SK-N-MC (cell line): ENCODE data around the gene CELA3B.

Experiments
- EZH2 ChIP-seq: fragments of 200-600 bp; sonication (generic); IDR thresholded peaks from one replicate; pipeline ENCODE4 v1.6.1; 2017; ENCODE audit warnings: antibody characterized with exemption
- FOXP2 ChIP-seq: optimal IDR thresholded peaks from 2 replicates; pipeline ENCODE3; 2011; ENCODE audit warnings: mild to moderate bottlenecking, moderate library complexity; ENCODE audit not compliant: insufficient read depth; ENCODE audit errors: extremely low read length, control extremely low read depth
- POLR2AphosphoS5 ChIP-seq: IDR thresholded peaks from 2 replicates; pipeline ENCODE4 v1.6.1; 2012; ENCODE audit warnings: mild to moderate bottlenecking, low read depth, low read length, borderline replicate concordance

DNA sequence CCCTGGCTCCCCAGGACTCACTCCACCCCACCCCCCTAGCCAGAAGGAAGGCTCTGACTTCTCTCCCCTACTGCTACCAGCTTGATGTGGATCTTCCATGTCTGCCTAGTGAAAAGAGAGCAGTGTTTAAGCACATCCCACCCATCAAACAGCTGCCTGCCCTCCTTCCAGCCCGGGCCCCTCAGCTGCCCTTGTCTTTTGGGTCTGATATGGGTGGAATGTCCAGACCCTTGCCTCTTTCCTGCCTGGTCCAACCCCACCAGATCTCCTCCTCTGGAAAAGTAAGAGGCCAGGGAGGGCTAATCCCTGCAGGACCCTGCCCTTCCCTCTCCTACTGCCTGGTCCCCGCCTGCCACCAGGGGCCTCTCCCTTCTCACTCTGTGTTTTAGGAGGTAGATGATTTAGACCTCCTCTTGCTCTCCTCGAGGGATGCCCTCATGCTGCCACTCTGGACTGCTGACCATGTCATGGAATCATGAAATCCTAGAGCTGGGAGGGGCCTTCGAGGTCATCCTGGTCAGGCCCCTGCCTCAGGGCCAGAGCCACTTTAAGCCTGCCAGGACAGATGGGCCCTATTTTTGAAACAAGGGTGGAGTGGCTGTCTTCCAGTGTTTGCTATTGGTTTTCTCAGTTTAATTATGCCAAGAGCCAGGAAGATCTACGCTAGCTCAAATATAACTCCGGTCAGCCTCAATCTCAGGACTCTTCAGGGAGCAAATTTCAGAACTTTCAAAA, 23.9 kb upstream of the CELA3B start:
- TF ChIP-seq EZH2 = no peak
- no peak for TF ChIP-seq POLR2AphosphoS5
- no peak for TF ChIP-seq FOXP2
